ENCODE data around the gene PPP5C. TPM values are rescaled to one million over a fixed set of nuclear protein-coding genes. Genes with fewer than 3 reads are reported as not detected.
A peak's percentile ranks its signal among the peaks of the same experiment; 100 is the strongest.
"Not testable (repeated sequence)": the region's sequence is repeated elsewhere in the genome, so short reads cannot be mapped to it uniquely, and the experiment has no call there.

PPP5C gene
- total RNA-seq, 1 experiment from 2014 or later: 85.4 TPM

GRCh38 chr19:46374536-46375475 lies 27.9 kb downstream of the PPP5C start:
- BruUV-seq (replicated peaks): no TSS peak
- ChIA-PET POLR2A (ENCODE audit: unreplicated experiment) (interaction anchor here (0.6 kb wide), 3 partner anchors 30 to 1469 kb away, joined by 3 to 14 read pairs (median 9); no protein-coding TSS in a partner anchor), CTCF (interaction anchor here (0.8 to 1.0 kb wide), 2 partner anchors 28 to 94 kb away, joined by 4 to 5 read pairs; partner anchors contain the start of gene PPP5C)
- H3K9me3 ChIP-seq (ENCODE audit: insufficient read depth, low read depth): no peaks in the 10 kb centered on the region
- peaks cover 30% of the 10 kb centered on the region for H3F3A ChIP-seq (ENCODE audit: insufficient read depth, low read depth)
- no peaks in the 10 kb centered on the region for H3K9me2 ChIP-seq (ENCODE audit: insufficient read depth)
- no peak for DNase-seq
- peak overlapping the region; percentile 77 for H3K4me2 ChIP-seq
- H3K4me1 ChIP-seq (replicated peaks; ENCODE audit: insufficient read depth): peaks cover 47% of the 10 kb centered on the region
- intact Hi-C loops (cut with micrococcal nuclease; ENCODE audit: unreplicated experiment): loop anchor here (5.0 to 10.0 kb wide), 4 partner anchors 78 to 300 kb away; partner anchors contain the start of gene HIF3A
- peak overlapping the region; percentile 92 for H3K27ac ChIP-seq
- TF ChIP-seq EZH2 (IDR thresholded peaks at IDR 0.05; ENCODE audit: low read depth): no peak
- TF ChIP-seq, protein P1, sequence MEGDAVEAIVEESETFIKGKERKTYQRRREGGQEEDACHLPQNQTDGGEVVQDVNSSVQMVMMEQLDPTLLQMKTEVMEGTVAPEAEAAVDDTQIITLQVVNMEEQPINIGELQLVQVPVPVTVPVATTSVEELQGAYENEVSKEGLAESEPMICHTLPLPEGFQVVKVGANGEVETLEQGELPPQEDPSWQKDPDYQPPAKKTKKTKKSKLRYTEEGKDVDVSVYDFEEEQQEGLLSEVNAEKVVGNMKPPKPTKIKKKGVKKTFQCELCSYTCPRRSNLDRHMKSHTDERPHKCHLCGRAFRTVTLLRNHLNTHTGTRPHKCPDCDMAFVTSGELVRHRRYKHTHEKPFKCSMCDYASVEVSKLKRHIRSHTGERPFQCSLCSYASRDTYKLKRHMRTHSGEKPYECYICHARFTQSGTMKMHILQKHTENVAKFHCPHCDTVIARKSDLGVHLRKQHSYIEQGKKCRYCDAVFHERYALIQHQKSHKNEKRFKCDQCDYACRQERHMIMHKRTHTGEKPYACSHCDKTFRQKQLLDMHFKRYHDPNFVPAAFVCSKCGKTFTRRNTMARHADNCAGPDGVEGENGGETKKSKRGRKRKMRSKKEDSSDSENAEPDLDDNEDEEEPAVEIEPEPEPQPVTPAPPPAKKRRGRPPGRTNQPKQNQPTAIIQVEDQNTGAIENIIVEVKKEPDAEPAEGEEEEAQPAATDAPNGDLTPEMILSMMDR (conservative IDR thresholded peaks at IDR 0.05): no peak
- H3K36me3 ChIP-seq (ENCODE audit: low read depth): peaks cover 30% of the 10 kb centered on the region; the same call in 1 of the 2 replicates
- peaks cover 44% of the 10 kb centered on the region for H3K79me2 ChIP-seq (ENCODE audit: low read depth)
- H2AFZ ChIP-seq: no peak overlapping the region
- no peaks in the 10 kb centered on the region for H3K27me3 ChIP-seq (ENCODE audit: insufficient read depth, low read depth)
- peaks cover 21% of the 10 kb centered on the region; the same call in 1 of the 2 replicates for H4K20me1 ChIP-seq (ENCODE audit: insufficient read depth)
- peak overlapping the region; percentile 21; the same call in 1 of the 2 replicates for H3K4me3 ChIP-seq

GRCh38 chr19:46375476-46376067 lies 28.7 kb downstream of the PPP5C start:
- intact Hi-C loops (cut with micrococcal nuclease; ENCODE audit: unreplicated experiment): loop anchor here (10.0 kb wide), 2 partner anchors 181 to 301 kb away; no protein-coding TSS in a partner anchor
- CTCF ChIA-PET; H3K27ac ChIP-seq; H3K9me3 ChIP-seq (ENCODE audit: insufficient read depth, low read depth); DNase-seq; H2AFZ ChIP-seq; H3K27me3 ChIP-seq (ENCODE audit: insufficient read depth, low read depth); H3K4me2 ChIP-seq; H3K9me2 ChIP-seq (ENCODE audit: insufficient read depth); BruUV-seq (replicated peaks); H3K4me3 ChIP-seq; POLR2A ChIA-PET (ENCODE audit: unreplicated experiment): not testable (repeated sequence)
- Histone ChIP-seq H3K79me2 (ENCODE audit: low read depth) (peaks cover 39% of the 10 kb centered on the region), H3F3A (ENCODE audit: insufficient read depth, low read depth) (peaks cover 27% of the 10 kb centered on the region), H4K20me1 (ENCODE audit: insufficient read depth) (peaks cover 22% of the 10 kb centered on the region; the same call in 1 of the 2 replicates), H3K4me1 (replicated peaks; ENCODE audit: insufficient read depth) (peaks cover 39% of the 10 kb centered on the region), H3K36me3 (ENCODE audit: low read depth) (peaks cover 30% of the 10 kb centered on the region; the same call in 1 of the 2 replicates)

DNA sequence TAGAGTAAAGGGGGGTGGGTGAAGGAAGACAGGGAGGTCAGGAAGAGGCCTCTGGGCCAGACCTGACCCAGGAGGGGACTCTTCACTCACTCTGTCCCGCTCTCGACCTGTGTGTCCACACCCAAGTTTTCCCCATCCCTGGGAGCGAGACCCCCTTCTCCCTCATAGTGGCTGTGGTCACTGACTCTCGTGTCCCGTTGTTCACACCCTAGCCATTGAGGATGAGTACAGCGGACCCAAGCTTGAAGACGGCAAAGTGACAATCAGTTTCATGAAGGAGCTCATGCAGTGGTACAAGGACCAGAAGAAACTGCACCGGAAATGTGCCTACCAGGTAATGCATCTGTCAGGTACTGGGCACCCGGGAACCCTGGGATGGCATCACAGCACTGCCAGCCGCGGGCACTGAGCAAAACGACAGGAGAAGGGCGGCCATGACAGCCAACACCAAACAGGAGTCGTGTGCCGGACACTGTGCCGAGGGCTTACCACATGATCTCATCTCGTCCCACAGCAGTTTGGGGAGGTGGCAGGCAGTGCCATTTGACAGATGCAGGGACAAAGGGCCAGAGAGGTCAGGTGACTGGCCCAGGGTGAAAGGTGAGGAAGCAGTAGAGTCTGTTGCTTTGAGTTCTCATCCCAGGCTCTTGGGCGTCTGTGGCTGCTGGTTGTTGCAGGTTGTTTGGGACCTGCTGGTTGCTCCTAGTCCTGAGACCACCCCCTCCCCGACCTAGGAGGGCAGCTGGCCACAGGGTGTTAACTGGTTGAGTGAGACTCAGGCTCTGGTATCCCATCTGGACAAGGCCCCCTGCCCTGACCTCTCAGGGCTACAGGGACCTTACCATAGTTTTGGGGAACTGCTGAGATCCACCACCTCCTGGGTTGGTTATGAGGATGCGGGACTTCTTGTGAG lies 29.6 kb downstream of the PPP5C start:
- H4K20me1 ChIP-seq (ENCODE audit: insufficient read depth): peaks cover 22% of the 10 kb centered on the region; the same call in 1 of the 2 replicates
- no peak overlapping the region for H3K4me3 ChIP-seq
- intact Hi-C loops (cut with micrococcal nuclease; ENCODE audit: unreplicated experiment): loop anchor here (10.0 kb wide), 2 partner anchors 182 to 302 kb away; no protein-coding TSS in a partner anchor
- H3K27me3 ChIP-seq (ENCODE audit: insufficient read depth, low read depth): no peaks in the 10 kb centered on the region
- TF ChIP-seq EZH2 (IDR thresholded peaks at IDR 0.05; ENCODE audit: low read depth): no peak
- TF ChIP-seq, protein P1 (conservative IDR thresholded peaks at IDR 0.05): no peak
- peaks cover 30% of the 10 kb centered on the region for H3K79me2 ChIP-seq (ENCODE audit: low read depth)
- H2AFZ ChIP-seq: no peak overlapping the region
- DNase-seq: no peak
- BruUV-seq (replicated peaks): no TSS peak
- H3F3A ChIP-seq (ENCODE audit: insufficient read depth, low read depth): peaks cover 29% of the 10 kb centered on the region
- ChIA-PET CTCF (no interaction called here), POLR2A (ENCODE audit: unreplicated experiment) (no interaction called here)
- H3K9me2 ChIP-seq (ENCODE audit: insufficient read depth): no peaks in the 10 kb centered on the region
- H3K27ac ChIP-seq: no peak overlapping the region
- no peaks in the 10 kb centered on the region for H3K9me3 ChIP-seq (ENCODE audit: insufficient read depth, low read depth)
- no peak overlapping the region for H3K4me2 ChIP-seq
- H3K4me1 ChIP-seq (replicated peaks; ENCODE audit: insufficient read depth): peaks cover 30% of the 10 kb centered on the region
- peaks cover 35% of the 10 kb centered on the region; the same call in 1 of the 2 replicates for H3K36me3 ChIP-seq (ENCODE audit: low read depth)
